ENCODE measurements around the gene GLIS1.

GRCh38 chr1:53702341-53702740, 36.6 kb downstream of the GLIS1 start:
- TF ChIP-seq CTCF (IDR thresholded peaks at IDR 0.05; ENCODE audit: insufficient read depth, low read length, poor library complexity, severe bottlenecking) (no peak), EZH2phosphoT487 (conservative IDR thresholded peaks at IDR 0.05; ENCODE audit: low read length) (no peak)
